ENCODE results near the gene FAF1. TPM values are rescaled to one million over a fixed set of nuclear protein-coding genes. Genes with fewer than 3 reads are reported as not detected.

Gene FAF1
- total RNA-seq, 1 donor from 2014 or later = 21.2 TPM

- peak in 1 of 2 donors; percentile 2 for DNase-seq (ENCODE audit: low read depth in 2 of 2)
Observed at GRCh38 chr1:50497007-50497406, 463.1 kb downstream of the FAF1 start.

GRCh38 chr1:50493710-50494109, 466.4 kb downstream of the FAF1 start:
- no peak for DNase-seq (ENCODE audit: low read depth in 2 of 2)

- no peak for DNase-seq (ENCODE audit: low read depth in 2 of 2)
Observed at GRCh38 chr1:50492142-50492541, 467.9 kb downstream of the FAF1 start.

- DNase-seq (ENCODE audit: low read depth in 2 of 2) = no peak
Observed at GRCh38 chr1:50491142-50491541, 468.9 kb downstream of the FAF1 start.

GRCh38 chr1:50490640-50491039, 469.4 kb downstream of the FAF1 start:
- DNase-seq (ENCODE audit: low read depth in 2 of 2) = peak in 1 of 2 donors; percentile 29

GRCh38 chr1:50488876-50489275, 471.2 kb downstream of the FAF1 start:
- no peak for DNase-seq (ENCODE audit: low read depth in 2 of 2)

GRCh38 chr1:50488356-50488755, 471.7 kb downstream of the FAF1 start:
- no peak for DNase-seq (ENCODE audit: low read depth in 2 of 2)

GRCh38 chr1:50487725-50488124, 472.3 kb downstream of the FAF1 start:
- DNase-seq (ENCODE audit: low read depth in 2 of 2) = no peak

GRCh38 chr1:50481142-50481736, 478.8 kb downstream of the FAF1 start:
- DNase-seq (ENCODE audit: low read depth in 2 of 2) = no peak

GRCh38 chr1:50476800-50477199, 483.3 kb downstream of the FAF1 start:
- no peak for DNase-seq (ENCODE audit: low read depth in 2 of 2)

- peak; percentile 6 to 36 for DNase-seq (ENCODE audit: low read depth in 2 of 2)
Observed at GRCh38 chr1:50474859-50475809, 484.9 kb downstream of the FAF1 start.

- DNase-seq (ENCODE audit: low read depth in 2 of 2) = no peak
Observed at GRCh38 chr1:50473513-50473912, 486.6 kb downstream of the FAF1 start.

- DNase-seq (ENCODE audit: low read depth in 2 of 2) = no peak
Observed at GRCh38 chr1:50471967-50472366, 488.1 kb downstream of the FAF1 start.

GRCh38 chr1:50462964-50463363, 497.1 kb downstream of the FAF1 start:
- no peak for DNase-seq (ENCODE audit: low read depth in 2 of 2)

GRCh38 chr1:50458507-50458906, 501.6 kb downstream of the FAF1 start:
- no peak for DNase-seq (ENCODE audit: low read depth in 2 of 2)

GRCh38 chr1:50454911-50455310, 505.2 kb downstream of the FAF1 start:
- no peak for DNase-seq (ENCODE audit: low read depth in 2 of 2)

- DNase-seq (ENCODE audit: low read depth in 2 of 2) = no peak
Observed at GRCh38 chr1:50453266-50453665, 506.8 kb downstream of the FAF1 start.

- no peak for DNase-seq (ENCODE audit: low read depth in 2 of 2)
Observed at GRCh38 chr1:50452700-50453099, 507.4 kb downstream of the FAF1 start.

GRCh38 chr1:50450861-50451653, 509.0 kb downstream of the FAF1 start:
- no peak for DNase-seq (ENCODE audit: low read depth in 2 of 2)

- DNase-seq (ENCODE audit: low read depth in 2 of 2) = no peak
Observed at GRCh38 chr1:50447961-50448360, 512.1 kb downstream of the FAF1 start.

GRCh38 chr1:50441183-50441582, 518.9 kb downstream of the FAF1 start:
- no peak for DNase-seq (ENCODE audit: low read depth in 2 of 2)

- DNase-seq (ENCODE audit: low read depth in 2 of 2) = no peak
Observed at GRCh38 chr1:50438945-50439344, 521.1 kb downstream of the FAF1 start.
